Ishikawa (cell line): ENCODE measurements around the gene BSX.

Source experiments
- CEBPB ChIP-seq: IDR thresholded peaks from 2 replicates; pipeline ENCODE4 v1.6.1; 2012
- CREB1 ChIP-seq: IDR thresholded peaks from 2 replicates; pipeline ENCODE4 v1.6.1; 2012; ENCODE audit warnings: low read depth
- EGR1 ChIP-seq: IDR thresholded peaks from 2 replicates; pipeline ENCODE4 v1.6.1; 2012
- EP300 ChIP-seq: IDR thresholded peaks from 2 replicates; pipeline ENCODE4 v1.6.1; 2012; ENCODE audit warnings: borderline replicate concordance
- FOXM1 ChIP-seq: IDR thresholded peaks from 2 replicates; pipeline ENCODE4 v1.6.1; 2012; ENCODE audit warnings: low read depth, borderline replicate concordance
- NFIC ChIP-seq: IDR thresholded peaks from 2 replicates; pipeline ENCODE4 v1.6.1; 2012
- RAD21 ChIP-seq: IDR thresholded peaks from 2 replicates; pipeline ENCODE4 v1.6.1; 2012; ENCODE audit warnings: low read depth
- TAF1 ChIP-seq: IDR thresholded peaks from 2 replicates; pipeline ENCODE4 v1.6.1; 2012; ENCODE audit warnings: low read depth, mild to moderate bottlenecking
- TCF12 ChIP-seq: IDR thresholded peaks from 2 replicates; pipeline ENCODE4 v1.6.1; 2012; ENCODE audit warnings: low read depth
- TEAD4 ChIP-seq: IDR thresholded peaks from 2 replicates; pipeline ENCODE4 v1.6.1; 2012
- YY1 ChIP-seq: IDR thresholded peaks from 2 replicates; pipeline ENCODE4 v1.6.1; 2012; ENCODE audit warnings: low read depth
- ZBTB7A ChIP-seq: IDR thresholded peaks from 2 replicates; pipeline ENCODE4 v1.6.1; 2012; ENCODE audit warnings: low read depth
- TF ChIP-seq, protein P1 (sequence below): IDR thresholded peaks from 2 replicates; pipeline ENCODE4 v1.6.1; 2012
- TF ChIP-seq, protein P2 (sequence below): IDR thresholded peaks from 2 replicates; pipeline ENCODE4 v1.6.1; 2012
- TF ChIP-seq, protein P3 (sequence below): IDR thresholded peaks from 2 replicates; pipeline ENCODE4 v1.6.1; 2012; ENCODE audit warnings: low read depth, mild to moderate bottlenecking

BSX gene

DNA sequence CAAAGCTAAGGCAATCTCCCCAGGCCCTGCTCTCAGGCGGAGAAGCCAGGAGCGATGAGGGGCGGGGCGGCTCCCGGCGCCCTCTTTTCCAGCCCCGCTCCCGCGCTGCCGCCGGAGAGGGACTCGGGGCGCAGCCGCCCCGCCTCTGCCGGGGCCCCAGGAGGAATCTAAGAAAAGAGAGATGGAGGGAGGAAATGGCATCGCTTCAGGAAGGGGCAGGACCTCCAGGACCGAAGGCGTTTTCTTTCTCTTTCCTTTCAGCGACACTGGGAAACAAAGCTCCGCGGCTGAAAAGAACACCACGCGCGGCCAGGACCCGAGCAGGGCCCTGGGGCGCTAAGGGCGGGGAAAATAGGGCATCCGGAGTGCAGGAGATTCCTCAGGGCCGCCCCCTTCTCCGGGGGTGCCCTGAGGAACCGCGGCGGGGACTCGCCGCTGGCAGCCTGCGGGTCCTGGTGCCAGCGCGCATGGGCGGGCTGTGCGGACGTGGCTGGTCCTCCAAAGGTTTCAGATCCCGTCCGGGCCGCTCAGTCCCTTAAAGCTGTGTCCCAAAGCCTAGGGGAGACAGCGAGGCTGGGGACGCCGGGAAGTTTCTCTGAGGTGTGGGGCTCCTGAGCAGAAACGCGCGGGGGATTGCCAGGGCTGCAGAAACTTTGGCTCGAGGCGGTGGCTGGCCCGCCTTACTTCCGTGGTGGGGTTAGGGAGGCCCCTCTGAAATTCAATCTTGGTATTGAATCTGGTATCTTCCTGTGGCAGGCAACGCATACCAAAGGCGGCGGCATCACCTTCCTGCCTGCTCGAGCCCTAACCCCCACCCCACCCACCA is 2.8 kb upstream of the BSX start:
- TF ChIP-seq ZBTB7A (no peak), TCF12 (no peak), CREB1 (no peak)

DNA sequence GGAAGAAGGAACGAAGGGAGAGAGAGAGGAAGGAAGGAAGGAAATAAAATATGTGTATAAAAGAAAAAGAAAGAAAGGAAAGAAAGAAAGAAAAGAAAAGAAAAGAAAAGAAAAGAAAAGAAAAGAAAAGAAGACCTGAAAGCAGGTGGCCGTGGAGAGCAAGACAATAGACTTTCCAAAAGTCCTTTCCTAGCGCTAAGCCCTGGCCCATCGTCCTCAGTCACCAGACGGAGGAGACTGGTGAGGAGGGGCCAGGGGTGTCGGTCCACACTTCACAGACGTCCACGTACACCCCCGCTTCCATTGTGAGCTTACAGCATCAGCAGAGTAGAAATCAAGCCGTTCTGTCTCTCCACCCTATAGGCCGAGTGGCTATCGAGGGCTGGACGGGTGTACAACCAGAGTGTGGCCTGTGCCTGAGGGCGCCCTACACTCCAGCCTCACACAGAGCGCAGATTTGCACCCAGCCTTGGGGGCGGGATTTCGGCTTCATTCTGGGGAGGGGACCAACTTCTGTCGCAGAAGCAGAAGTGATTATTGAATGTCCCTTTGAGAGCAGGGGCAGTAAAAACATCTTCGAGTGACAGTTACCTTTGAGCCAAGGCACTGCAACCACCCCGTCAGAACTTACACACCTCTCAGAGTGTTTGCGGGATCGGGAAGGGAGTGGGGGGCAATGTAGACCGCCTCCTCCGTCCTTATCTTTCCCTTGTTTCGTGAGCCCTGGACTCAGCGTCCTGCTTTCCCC is 2.0 kb upstream of the BSX start:
- TF ChIP-seq, protein P1, sequence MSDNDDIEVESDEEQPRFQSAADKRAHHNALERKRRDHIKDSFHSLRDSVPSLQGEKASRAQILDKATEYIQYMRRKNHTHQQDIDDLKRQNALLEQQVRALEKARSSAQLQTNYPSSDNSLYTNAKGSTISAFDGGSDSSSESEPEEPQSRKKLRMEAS, result no peak
- TF ChIP-seq FOXM1 (no peak), TCF12 (no peak), YY1 (no peak), CREB1 (no peak), TAF1 (no peak), NFIC (no peak), ZBTB7A (no peak), EP300 (no peak)
- TF ChIP-seq, protein P2, sequence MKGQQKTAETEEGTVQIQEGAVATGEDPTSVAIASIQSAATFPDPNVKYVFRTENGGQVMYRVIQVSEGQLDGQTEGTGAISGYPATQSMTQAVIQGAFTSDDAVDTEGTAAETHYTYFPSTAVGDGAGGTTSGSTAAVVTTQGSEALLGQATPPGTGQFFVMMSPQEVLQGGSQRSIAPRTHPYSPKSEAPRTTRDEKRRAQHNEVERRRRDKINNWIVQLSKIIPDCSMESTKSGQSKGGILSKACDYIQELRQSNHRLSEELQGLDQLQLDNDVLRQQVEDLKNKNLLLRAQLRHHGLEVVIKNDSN, result no peak

DNA sequence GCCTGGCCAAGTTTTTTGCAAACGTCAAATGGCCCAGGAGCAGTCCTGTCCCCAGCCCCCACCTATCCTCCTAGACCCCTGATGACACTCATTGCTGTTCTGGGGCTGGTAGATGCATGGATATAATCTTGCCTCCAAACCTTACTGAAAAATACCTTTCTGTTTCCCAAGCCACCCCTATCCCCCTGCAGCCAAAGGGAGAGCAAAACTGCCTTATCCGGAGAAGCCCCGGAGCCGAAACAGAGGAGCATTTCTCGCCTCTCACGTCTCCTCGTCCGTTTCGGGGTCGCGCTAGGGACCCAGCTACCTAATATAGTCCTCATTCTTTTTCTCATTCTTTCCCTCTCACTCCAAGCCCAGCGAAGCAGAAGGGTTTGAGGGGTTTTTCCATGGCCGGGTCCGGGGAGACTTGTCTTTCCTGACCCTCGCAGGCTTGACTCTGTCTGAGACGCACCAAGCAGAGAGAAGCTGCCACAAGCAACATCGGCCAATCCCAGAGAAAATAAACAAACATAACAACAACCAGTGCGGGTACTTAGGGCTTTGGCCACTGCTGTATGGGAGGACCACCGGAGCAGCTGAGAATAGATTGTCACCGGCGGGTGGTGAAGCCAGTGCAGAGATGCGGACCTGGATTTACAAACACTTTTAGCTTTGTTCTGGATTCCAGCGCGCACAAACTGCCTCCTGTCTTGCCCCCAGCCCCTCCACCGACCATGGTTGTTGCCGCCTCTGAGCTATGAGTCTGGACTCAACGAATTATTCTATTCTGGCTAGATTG is 1.6 kb downstream of the BSX start:
- TF ChIP-seq TEAD4, result no peak
- no peak for TF ChIP-seq TCF12
- TF ChIP-seq CREB1, result no peak
- TF ChIP-seq, protein P3, sequence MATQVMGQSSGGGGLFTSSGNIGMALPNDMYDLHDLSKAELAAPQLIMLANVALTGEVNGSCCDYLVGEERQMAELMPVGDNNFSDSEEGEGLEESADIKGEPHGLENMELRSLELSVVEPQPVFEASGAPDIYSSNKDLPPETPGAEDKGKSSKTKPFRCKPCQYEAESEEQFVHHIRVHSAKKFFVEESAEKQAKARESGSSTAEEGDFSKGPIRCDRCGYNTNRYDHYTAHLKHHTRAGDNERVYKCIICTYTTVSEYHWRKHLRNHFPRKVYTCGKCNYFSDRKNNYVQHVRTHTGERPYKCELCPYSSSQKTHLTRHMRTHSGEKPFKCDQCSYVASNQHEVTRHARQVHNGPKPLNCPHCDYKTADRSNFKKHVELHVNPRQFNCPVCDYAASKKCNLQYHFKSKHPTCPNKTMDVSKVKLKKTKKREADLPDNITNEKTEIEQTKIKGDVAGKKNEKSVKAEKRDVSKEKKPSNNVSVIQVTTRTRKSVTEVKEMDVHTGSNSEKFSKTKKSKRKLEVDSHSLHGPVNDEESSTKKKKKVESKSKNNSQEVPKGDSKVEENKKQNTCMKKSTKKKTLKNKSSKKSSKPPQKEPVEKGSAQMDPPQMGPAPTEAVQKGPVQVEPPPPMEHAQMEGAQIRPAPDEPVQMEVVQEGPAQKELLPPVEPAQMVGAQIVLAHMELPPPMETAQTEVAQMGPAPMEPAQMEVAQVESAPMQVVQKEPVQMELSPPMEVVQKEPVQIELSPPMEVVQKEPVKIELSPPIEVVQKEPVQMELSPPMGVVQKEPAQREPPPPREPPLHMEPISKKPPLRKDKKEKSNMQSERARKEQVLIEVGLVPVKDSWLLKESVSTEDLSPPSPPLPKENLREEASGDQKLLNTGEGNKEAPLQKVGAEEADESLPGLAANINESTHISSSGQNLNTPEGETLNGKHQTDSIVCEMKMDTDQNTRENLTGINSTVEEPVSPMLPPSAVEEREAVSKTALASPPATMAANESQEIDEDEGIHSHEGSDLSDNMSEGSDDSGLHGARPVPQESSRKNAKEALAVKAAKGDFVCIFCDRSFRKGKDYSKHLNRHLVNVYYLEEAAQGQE, result no peak
- TF ChIP-seq, protein P1, result no peak
- TF ChIP-seq YY1, result no peak
- no peak for TF ChIP-seq FOXM1
- no peak for TF ChIP-seq CEBPB
- TF ChIP-seq ZBTB7A, result no peak
- no peak for TF ChIP-seq TAF1

DNA sequence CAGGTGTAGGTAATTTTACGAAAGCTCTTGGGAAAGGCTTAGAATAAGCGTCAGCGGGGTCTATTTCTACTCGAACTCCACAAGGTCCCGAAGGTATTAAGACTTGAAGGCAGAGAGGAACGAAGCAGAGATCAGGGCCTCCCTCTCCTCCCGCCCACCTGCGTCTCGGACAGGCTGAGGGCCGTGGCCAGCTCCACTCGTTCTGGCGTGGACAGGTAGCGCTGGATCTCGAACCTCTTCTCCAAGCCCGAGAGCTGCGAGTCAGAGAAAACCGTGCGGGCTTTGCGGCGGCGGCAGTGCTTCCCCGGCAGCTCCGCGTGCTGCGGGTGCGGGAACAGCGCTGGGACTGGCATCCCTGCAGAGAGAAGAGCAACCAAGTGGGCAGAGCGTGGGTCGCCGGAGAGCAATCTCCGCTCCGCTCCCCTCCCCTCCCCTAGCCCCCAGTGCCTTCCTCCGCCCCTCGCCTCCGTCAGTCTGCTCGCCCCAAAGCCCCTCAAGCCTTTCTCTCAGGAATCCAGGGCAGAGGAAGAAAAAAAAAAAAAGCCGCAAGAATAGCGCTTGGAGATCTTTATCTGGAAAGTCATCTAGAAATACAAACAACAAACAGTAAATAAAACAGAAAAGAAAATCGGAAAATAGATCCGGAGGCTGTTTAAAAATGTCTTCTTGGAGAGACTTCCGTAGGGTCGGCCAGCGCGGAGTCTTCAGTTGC is 2.4 kb downstream of the BSX start:
- TF ChIP-seq CEBPB, result no peak
- no peak for TF ChIP-seq EGR1
- TF ChIP-seq FOXM1, result no peak
- TF ChIP-seq TCF12, result no peak
- TF ChIP-seq EP300, result no peak

DNA sequence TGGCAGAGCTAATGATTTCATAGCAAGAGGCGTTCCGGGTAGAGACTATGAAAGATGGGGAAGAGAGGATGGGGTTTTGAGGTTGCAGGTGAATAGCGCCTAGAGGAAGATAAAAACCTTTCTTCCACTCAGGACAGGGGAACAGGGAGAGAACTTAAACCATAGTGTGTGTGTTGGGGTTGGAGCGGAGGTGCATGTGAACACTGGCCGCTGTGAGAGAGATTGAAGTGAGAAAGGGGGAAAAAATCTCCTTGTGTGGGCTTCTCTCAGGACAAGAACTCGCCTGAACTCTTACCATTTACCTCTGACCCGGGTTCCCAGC is 3.4 kb downstream of the BSX start:
- TF ChIP-seq, protein P3, result no peak
- TF ChIP-seq EP300 (no peak), EGR1 (no peak), TCF12 (no peak), NFIC (no peak), YY1 (no peak), ZBTB7A (no peak), CREB1 (no peak), CEBPB (no peak), TEAD4 (no peak), RAD21 (no peak), FOXM1 (no peak), TAF1 (no peak)
- TF ChIP-seq, protein P1, result no peak
- TF ChIP-seq, protein P2, result no peak
